Measurements from ENCODE around the gene RAP2A.

The RAP2A gene

GRCh38 chr13:97498419-97498818 lies 64.5 kb downstream of the RAP2A start:
- DNase-seq = no peak

GRCh38 chr13:97499181-97499580 lies 65.2 kb downstream of the RAP2A start:
- DNase-seq = no peak

GRCh38 chr13:97502181-97502580 lies 68.2 kb downstream of the RAP2A start:
- no peak for DNase-seq

- DNase-seq = no peak
Observed at GRCh38 chr13:97502706-97503105, 68.7 kb downstream of the RAP2A start.

- DNase-seq = no peak
Observed at GRCh38 chr13:97505017-97505416, 71.0 kb downstream of the RAP2A start.

GRCh38 chr13:97506511-97506910 lies 72.5 kb downstream of the RAP2A start:
- DNase-seq = no peak

- no peak for DNase-seq
Observed at GRCh38 chr13:97512732-97513131, 78.8 kb downstream of the RAP2A start.

GRCh38 chr13:97515643-97516042 lies 81.7 kb downstream of the RAP2A start:
- no peak for DNase-seq

- no peak for DNase-seq
Observed at GRCh38 chr13:97517967-97518366, 84.0 kb downstream of the RAP2A start.
